HFF-Myc (cell line): ENCODE measurements around the gene RTP5.

ENCODE experiments used
- DNase-seq: peaks from one replicate; pipeline ENCODE4 v3.0.0-alpha.2; 2011; ENCODE audit warnings: low read depth; ENCODE audit errors: extremely low read depth
- H3K4me3 ChIP-seq: replicated peaks from 2 replicates; pipeline ENCODE4 v1.5.1; 2011; ENCODE audit warnings: low read depth, mild to moderate bottlenecking, control low read depth, low read length
- CTCF ChIP-seq: IDR thresholded peaks from 2 replicates; pipeline ENCODE4 v1.5.1; 2012; ENCODE audit warnings: mild to moderate bottlenecking, low read depth, low read length, control low read depth; ENCODE audit errors: missing control alignments

The RTP5 gene

GRCh38 chr2:241860184-241861078 is 9.1 kb upstream of the RTP5 start:
- no peak for TF ChIP-seq CTCF
- no peak overlapping the region for H3K4me3 ChIP-seq
- no peak for DNase-seq

GRCh38 chr2:241861264-241861663 is 8.3 kb upstream of the RTP5 start:
- H3K4me3 ChIP-seq: no peak overlapping the region
- no peak for DNase-seq
- no peak for TF ChIP-seq CTCF

- no peak overlapping the region for H3K4me3 ChIP-seq
- TF ChIP-seq CTCF: no peak
- no peak for DNase-seq
These were observed 7.4 kb upstream of the RTP5 start for GRCh38 chr2:241862093-241862492.

GRCh38 chr2:241862775-241863535 is 6.6 kb upstream of the RTP5 start:
- H3K4me3 ChIP-seq: no peak overlapping the region

GRCh38 chr2:241863536-241863954 is 6.0 kb upstream of the RTP5 start:
- no peak for DNase-seq
- no peak for TF ChIP-seq CTCF
- H3K4me3 ChIP-seq: no peak overlapping the region

More at GRCh38 chr2:241862775-241863535, 6.6 kb upstream of the RTP5 start:
- DNase-seq: no peak
- TF ChIP-seq CTCF: no peak

GRCh38 chr2:241864168-241864849 is 5.2 kb upstream of the RTP5 start:
- H3K4me3 ChIP-seq: no peak overlapping the region
- no peak for DNase-seq
- TF ChIP-seq CTCF: no peak
